DMS 273 (cell line): ENCODE measurements around the gene HOXD11.

Experiments
- DNase-seq: peaks from one replicate; lab custom pipeline; 2025; ENCODE audit not compliant: unreplicated experiment; lab: John Stamatoyannopoulos, UW

HOXD11 gene

GRCh38 chr2:176106581-176107539, at the start of gene HOXD11:
HOXD11 (plus strand) TSS chr2:176107280; CDS start chr2:176107356, 76 bp downstream.
- peak; percentile 83 for DNase-seq

- peak; percentile 44 for DNase-seq
Observed at GRCh38 chr2:176063958-176064357, 43.1 kb upstream of the HOXD11 start.

GRCh38 chr2:176066645-176067588, 40.2 kb upstream of the HOXD11 start:
- DNase-seq = no peak

- DNase-seq = no peak
Observed at GRCh38 chr2:176067589-176068418, 39.3 kb upstream of the HOXD11 start.

GRCh38 chr2:176068419-176068832, 38.7 kb upstream of the HOXD11 start:
- DNase-seq = no peak

- no peak for DNase-seq
Observed at GRCh38 chr2:176071330-176072291, 35.5 kb upstream of the HOXD11 start.

- DNase-seq = no peak
Observed at GRCh38 chr2:176072292-176072669, 34.8 kb upstream of the HOXD11 start.

- DNase-seq = peak; percentile 74
Observed at GRCh38 chr2:176072951-176073904, 33.9 kb upstream of the HOXD11 start.

GRCh38 chr2:176074919-176075425, 32.1 kb upstream of the HOXD11 start:
- no peak for DNase-seq

- DNase-seq = no peak
Observed at GRCh38 chr2:176075481-176075880, 31.6 kb upstream of the HOXD11 start.

- no peak for DNase-seq
Observed at GRCh38 chr2:176076063-176076462, 31.0 kb upstream of the HOXD11 start.

- no peak for DNase-seq
Observed at GRCh38 chr2:176076796-176077195, 30.3 kb upstream of the HOXD11 start.

- no peak for DNase-seq
Observed at GRCh38 chr2:176078541-176079284, 28.4 kb upstream of the HOXD11 start.

GRCh38 chr2:176079285-176079830, 27.7 kb upstream of the HOXD11 start:
- DNase-seq = no peak

GRCh38 chr2:176079831-176080539, 27.1 kb upstream of the HOXD11 start:
- DNase-seq = no peak

- no peak for DNase-seq
Observed at GRCh38 chr2:176080540-176081375, 26.3 kb upstream of the HOXD11 start.
